Large intestine (tissue), 3 donors: ENCODE data around the gene WASL. TPM values are rescaled to one million over a fixed set of nuclear protein-coding genes. Genes with fewer than 3 reads are reported as not detected.

Experiments used
- DNase-seq, 2 donors: peaks; one replicate each; pipeline versions ENCODE4 v3.0.0 to v3.0.0-alpha.2; 2013
- H3K27ac ChIP-seq: one replicate; pipeline ENCODE4 v1.5.1; 2013; ENCODE audit warnings: low read length
- H3K27me3 ChIP-seq: 2 replicates; pipeline ENCODE4 v1.6.1; 2013; ENCODE audit warnings: low read length; ENCODE audit not compliant: control insufficient read depth, insufficient read depth
- H3K36me3 ChIP-seq: 2 replicates; pipeline ENCODE4 v1.6.1; 2013; ENCODE audit warnings: low read length; ENCODE audit not compliant: control insufficient read depth, insufficient read depth
- H3K4me1 ChIP-seq: one replicate; pipeline ENCODE4 v1.6.1; 2013; ENCODE audit warnings: low read length; ENCODE audit not compliant: control insufficient read depth, insufficient read depth
- H3K4me3 ChIP-seq: one replicate; pipeline ENCODE4 v1.5.1; 2013; ENCODE audit warnings: low read length
- H3K9me3 ChIP-seq: one replicate; pipeline ENCODE4 v1.6.1; 2013; ENCODE audit warnings: mild to moderate bottlenecking, low read depth, low read length, moderate library complexity; ENCODE audit not compliant: control insufficient read depth
- WGBS: methylation state at CpG from one replicate; pipeline ENCODE4 v1.1.5; 2013; ENCODE audit warnings: low lambda C conversion rate; ENCODE audit not compliant: insufficient coverage; 5-methylcytosine and 5-hydroxymethylcytosine counted together
- polyA plus RNA-seq: library from polyadenylated mRNA; unstranded; fragments of 120-200 nt; gene quantifications from one replicate; pipeline ENCODE4 v1.2.1, GENCODE V29; 2013

The WASL gene
- polyA plus RNA-seq, 1 donor = 60.7 TPM

GRCh38 chr7:123680580-123680979, 68.2 kb downstream of the WASL start:
- WGBS = 70% methylated on average over 2 of the region's 3 CpGs
- H3K27me3 ChIP-seq = no peaks in the 10 kb centered on the region
- no peak overlapping the region for H3K27ac ChIP-seq
- H3K36me3 ChIP-seq = peaks cover 20% of the 10 kb centered on the region
- no peak overlapping the region for H3K4me3 ChIP-seq
- no peak for DNase-seq
- H3K4me1 ChIP-seq = no peaks in the 10 kb centered on the region
- no peaks in the 10 kb centered on the region for H3K9me3 ChIP-seq

- Histone ChIP-seq H3K27me3 (no peaks in the 10 kb centered on the region), H3K9me3 (no peaks in the 10 kb centered on the region), H3K27ac (no peak overlapping the region), H3K4me3 (no peak overlapping the region), H3K36me3 (peaks cover 17% of the 10 kb centered on the region), H3K4me1 (no peaks in the 10 kb centered on the region)
- WGBS = no CpG with 5 or more reads among the region's 3 CpGs
- no peak for DNase-seq
These were observed 69.2 kb downstream of the WASL start for GRCh38 chr7:123679614-123680013.

GRCh38 chr7:123677061-123677715, 71.6 kb downstream of the WASL start:
- no peaks in the 10 kb centered on the region for H3K9me3 ChIP-seq
- H3K4me3 ChIP-seq = no peak overlapping the region
- peaks cover 14% of the 10 kb centered on the region for H3K36me3 ChIP-seq
- H3K27me3 ChIP-seq = no peaks in the 10 kb centered on the region
- DNase-seq = no peak
- no peak overlapping the region for H3K27ac ChIP-seq
- no peaks in the 10 kb centered on the region for H3K4me1 ChIP-seq
- 100% methylated on average over 1 of the region's 2 CpGs for WGBS

GRCh38 chr7:123675181-123675473, 73.7 kb downstream of the WASL start:
- peaks cover 7% of the 10 kb centered on the region for H3K36me3 ChIP-seq
- no peak for DNase-seq
- H3K27ac ChIP-seq = no peak overlapping the region
- H3K27me3 ChIP-seq = no peaks in the 10 kb centered on the region
- H3K4me1 ChIP-seq = no peaks in the 10 kb centered on the region
- no peaks in the 10 kb centered on the region for H3K9me3 ChIP-seq
- no peak overlapping the region for H3K4me3 ChIP-seq

- WGBS = no CpG with 5 or more reads among the region's 2 CpGs
- H3K27me3 ChIP-seq = no peaks in the 10 kb centered on the region
- no peak overlapping the region for H3K27ac ChIP-seq
- H3K4me1 ChIP-seq = no peaks in the 10 kb centered on the region
- no peaks in the 10 kb centered on the region for H3K9me3 ChIP-seq
- H3K36me3 ChIP-seq = peaks cover 3% of the 10 kb centered on the region
- no peak overlapping the region for H3K4me3 ChIP-seq
- DNase-seq = no peak
These were observed 74.2 kb downstream of the WASL start for GRCh38 chr7:123674399-123675180.

GRCh38 chr7:123673752-123674398, 74.9 kb downstream of the WASL start:
- H3K9me3 ChIP-seq = no peaks in the 10 kb centered on the region
- H3K4me3 ChIP-seq = no peak overlapping the region
- H3K4me1 ChIP-seq = no peaks in the 10 kb centered on the region
- no peak overlapping the region for H3K27ac ChIP-seq
- no peaks in the 10 kb centered on the region for H3K27me3 ChIP-seq
- H3K36me3 ChIP-seq = peaks cover 3% of the 10 kb centered on the region
- no peak for DNase-seq
- no CpG with 5 or more reads among the region's 3 CpGs for WGBS

GRCh38 chr7:123673137-123673732, 75.6 kb downstream of the WASL start:
- Histone ChIP-seq H3K27me3 (no peaks in the 10 kb centered on the region), H3K4me1 (no peaks in the 10 kb centered on the region), H3K9me3 (no peaks in the 10 kb centered on the region), H3K4me3 (no peak overlapping the region), H3K27ac (no peak overlapping the region), H3K36me3 (no peaks in the 10 kb centered on the region)
- DNase-seq = no peak
- WGBS = no CpG with 5 or more reads among the region's 5 CpGs

GRCh38 chr7:123669485-123669884, 79.3 kb downstream of the WASL start:
- Histone ChIP-seq H3K9me3 (no peaks in the 10 kb centered on the region), H3K36me3 (no peaks in the 10 kb centered on the region), H3K4me1 (peaks cover 4% of the 10 kb centered on the region), H3K27ac (no peak overlapping the region), H3K4me3 (no peak overlapping the region), H3K27me3 (no peaks in the 10 kb centered on the region)
- peak; percentile 10 to 32 for DNase-seq
- 92% methylated on average over 4 of the region's 7 CpGs for WGBS

GRCh38 chr7:123666492-123666891, 82.3 kb downstream of the WASL start:
- Histone ChIP-seq H3K27ac (no peak overlapping the region), H3K4me3 (no peak overlapping the region), H3K36me3 (no peaks in the 10 kb centered on the region), H3K4me1 (peaks cover 4% of the 10 kb centered on the region), H3K27me3 (no peaks in the 10 kb centered on the region), H3K9me3 (peaks cover 2% of the 10 kb centered on the region)
- no CpG with 5 or more reads among the region's 1 CpG for WGBS
- DNase-seq = no peak

- Histone ChIP-seq H3K4me1 (peaks cover 4% of the 10 kb centered on the region), H3K27me3 (no peaks in the 10 kb centered on the region), H3K4me3 (no peak overlapping the region), H3K9me3 (peaks cover 2% of the 10 kb centered on the region), H3K27ac (no peak overlapping the region), H3K36me3 (no peaks in the 10 kb centered on the region)
- WGBS = no CpG with 5 or more reads among the region's 1 CpG
- peak in 1 of 2 donors; percentile 19 for DNase-seq
These were observed 82.9 kb downstream of the WASL start for GRCh38 chr7:123665896-123666295.
